GM12878 (cell line): Measurements from ENCODE around the gene HBA1. TPM values are rescaled to one million over a fixed set of nuclear protein-coding genes. Genes with fewer than 3 reads are reported as not detected.

ENCODE experiments used
- polyA plus RNA-seq, 11 experiments: library from polyadenylated mRNA; depleted of rRNA in 4 of 11; unstranded in 6 of 11; stranded (reverse) in 5 of 11; fragments of >200 nt; fragmentation: Nextera tagmentation in 4 of 11; fragmentation: Illumina TruSeq in 1 of 11; extraction: Ambion mirVana in 4 of 11; extraction: Trizol in 1 of 11; gene quantifications; 1 replicate in 1 of 11; 2 replicates in 10 of 11; pipeline versions ENCODE4 v1.2.1 to v1.2.3, GENCODE V29; 2011 to 2016; ENCODE audit warnings: inconsistent platforms in 2 of 11, missing spikeins in 2 of 11, low read depth in 1 of 11
- small RNA-seq: library from RNA; depleted of rRNA; stranded (forward); fragments of <200 nt; gene quantifications from one replicate; pipeline ENCODE3, GENCODE V24; 2014
- total RNA-seq, 4 experiments: library from RNA; depleted of rRNA in 3 of 4; stranded (reverse); fragments of >200 nt in 3 of 4; fragmentation: Illumina TruSeq in 1 of 4; extraction: Trizol in 1 of 4; gene quantifications; 2 replicates each; pipeline versions ENCODE4 v1.2.1 to v1.2.3, GENCODE V29; 2013 to 2021

The HBA1 gene
- total and polyA plus RNA-seq, 10 of the 15 experiments (the other 5 are each of a cell fraction or from before 2014, with no cell fraction given): 0.28 to 3.5 (median 0.83) TPM; not detected in 5

Small RNAs within 50 kb of the gene (small RNA-seq; reads per million reads assigned to genes)
- not detected for gene RF00019

Other genes with a start within 250 kb of the HBA1 start
Only the 7 nearest of the 20 such genes appear.
- gene NPRL3, start 38.0 kb upstream of the HBA1 start, total RNA-seq (2014; rRNA removed): 8.4 and 9.5 TPM in 2 replicates
- 5.3 and 5.5 TPM in 2 replicates for gene NPRL3, start 38.0 kb upstream of the HBA1 start, total RNA-seq (2014; rRNA removed; fragmentation: Illumina TruSeq; extraction: Trizol)
- gene NPRL3, start 38.0 kb upstream of the HBA1 start, total RNA-seq (2021): 37.3 and 42.8 TPM in 2 replicates
- 2.3 and 5.2 TPM in 2 replicates for gene NPRL3, start 38.0 kb upstream of the HBA1 start, polyA plus RNA-seq (2011; rRNA removed)
- gene NPRL3, start 38.0 kb upstream of the HBA1 start, polyA plus RNA-seq (2014; fragmentation: Illumina TruSeq; extraction: Trizol): 7.4 and 19.5 TPM in 2 replicates
- gene NPRL3, start 38.0 kb upstream of the HBA1 start, polyA plus RNA-seq (2014; fragmentation: Nextera tagmentation; extraction: Ambion mirVana): 1 to 10 TPM in 1 of 2 experiments, under 1 TPM in 1; 0.93 to 1.7 TPM
- gene NPRL3, start 38.0 kb upstream of the HBA1 start, polyA plus RNA-seq (2014; rRNA removed): 18.3 and 26.3 TPM in 2 replicates
- 10 to 100 TPM; 21.7 to 22.6 TPM for gene NPRL3, start 38.0 kb upstream of the HBA1 start, polyA plus RNA-seq (2016; fragmentation: Nextera tagmentation; extraction: Ambion mirVana)
- gene HBZ, start 24.0 kb upstream of the HBA1 start, total RNA-seq (2014; rRNA removed): not detected in 2 replicates
- not detected in 2 replicates for gene HBZ, start 24.0 kb upstream of the HBA1 start, total RNA-seq (2014; rRNA removed; fragmentation: Illumina TruSeq; extraction: Trizol)
- 0.49 TPM in 1 of 2 replicates, not detected in the other for gene HBZ, start 24.0 kb upstream of the HBA1 start, total RNA-seq (2021)
- gene HBZ, start 24.0 kb upstream of the HBA1 start, polyA plus RNA-seq (2011; rRNA removed): not detected in 2 replicates
- gene HBZ, start 24.0 kb upstream of the HBA1 start, polyA plus RNA-seq (2014; fragmentation: Illumina TruSeq; extraction: Trizol): not detected in 2 replicates
- gene HBZ, start 24.0 kb upstream of the HBA1 start, polyA plus RNA-seq (2014; fragmentation: Nextera tagmentation; extraction: Ambion mirVana): not detected
- not detected in 2 replicates for gene HBZ, start 24.0 kb upstream of the HBA1 start, polyA plus RNA-seq (2014; rRNA removed)
- not detected for gene HBZ, start 24.0 kb upstream of the HBA1 start, polyA plus RNA-seq (2016; fragmentation: Nextera tagmentation; extraction: Ambion mirVana)
- gene HBM, start 10.7 kb upstream of the HBA1 start, total RNA-seq (2014; rRNA removed): not detected in 2 replicates
- not detected in 2 replicates for gene HBM, start 10.7 kb upstream of the HBA1 start, total RNA-seq (2014; rRNA removed; fragmentation: Illumina TruSeq; extraction: Trizol)
- not detected in 2 replicates for gene HBM, start 10.7 kb upstream of the HBA1 start, total RNA-seq (2021)
- not detected in 2 replicates for gene HBM, start 10.7 kb upstream of the HBA1 start, polyA plus RNA-seq (2011; rRNA removed)
- not detected in 2 replicates for gene HBM, start 10.7 kb upstream of the HBA1 start, polyA plus RNA-seq (2014; fragmentation: Illumina TruSeq; extraction: Trizol)
- gene HBM, start 10.7 kb upstream of the HBA1 start, polyA plus RNA-seq (2014; fragmentation: Nextera tagmentation; extraction: Ambion mirVana): not detected
- gene HBM, start 10.7 kb upstream of the HBA1 start, polyA plus RNA-seq (2014; rRNA removed): 0.23 TPM in 1 of 2 replicates, not detected in the other
- not detected for gene HBM, start 10.7 kb upstream of the HBA1 start, polyA plus RNA-seq (2016; fragmentation: Nextera tagmentation; extraction: Ambion mirVana)
- not detected in 2 replicates for gene HBA2, start 3.8 kb upstream of the HBA1 start, total RNA-seq (2014; rRNA removed)
- not detected in 2 replicates for gene HBA2, start 3.8 kb upstream of the HBA1 start, total RNA-seq (2014; rRNA removed; fragmentation: Illumina TruSeq; extraction: Trizol)
- gene HBA2, start 3.8 kb upstream of the HBA1 start, total RNA-seq (2021): 0.48 and 0.92 TPM in 2 replicates
- 0.30 TPM in 1 of 2 replicates, not detected in the other for gene HBA2, start 3.8 kb upstream of the HBA1 start, polyA plus RNA-seq (2011; rRNA removed)
- not detected in 2 replicates for gene HBA2, start 3.8 kb upstream of the HBA1 start, polyA plus RNA-seq (2014; fragmentation: Illumina TruSeq; extraction: Trizol)
- gene HBA2, start 3.8 kb upstream of the HBA1 start, polyA plus RNA-seq (2014; fragmentation: Nextera tagmentation; extraction: Ambion mirVana): not detected
- gene HBA2, start 3.8 kb upstream of the HBA1 start, polyA plus RNA-seq (2014; rRNA removed): 0.25 TPM in 1 of 2 replicates, not detected in the other
- gene HBA2, start 3.8 kb upstream of the HBA1 start, polyA plus RNA-seq (2016; fragmentation: Nextera tagmentation; extraction: Ambion mirVana): under 1 TPM in 1 of 2 experiments, not detected in 1; 0.96 TPM
- gene HBQ1, start 3.8 kb downstream of the HBA1 start, total RNA-seq (2014; rRNA removed): not detected in 2 replicates
- not detected in 2 replicates for gene HBQ1, start 3.8 kb downstream of the HBA1 start, total RNA-seq (2014; rRNA removed; fragmentation: Illumina TruSeq; extraction: Trizol)
- not detected in 2 replicates for gene HBQ1, start 3.8 kb downstream of the HBA1 start, total RNA-seq (2021)
- not detected in 2 replicates for gene HBQ1, start 3.8 kb downstream of the HBA1 start, polyA plus RNA-seq (2011; rRNA removed)
- not detected in 2 replicates for gene HBQ1, start 3.8 kb downstream of the HBA1 start, polyA plus RNA-seq (2014; fragmentation: Illumina TruSeq; extraction: Trizol)
- gene HBQ1, start 3.8 kb downstream of the HBA1 start, polyA plus RNA-seq (2014; fragmentation: Nextera tagmentation; extraction: Ambion mirVana): not detected
- not detected in 2 replicates for gene HBQ1, start 3.8 kb downstream of the HBA1 start, polyA plus RNA-seq (2014; rRNA removed)
- not detected for gene HBQ1, start 3.8 kb downstream of the HBA1 start, polyA plus RNA-seq (2016; fragmentation: Nextera tagmentation; extraction: Ambion mirVana)
- 40.7 and 41.4 TPM in 2 replicates for gene LUC7L, start 52.8 kb downstream of the HBA1 start, total RNA-seq (2014; rRNA removed)
- 35.9 and 40.1 TPM in 2 replicates for gene LUC7L, start 52.8 kb downstream of the HBA1 start, total RNA-seq (2014; rRNA removed; fragmentation: Illumina TruSeq; extraction: Trizol)
- 50.7 and 59.6 TPM in 2 replicates for gene LUC7L, start 52.8 kb downstream of the HBA1 start, total RNA-seq (2021)
- gene LUC7L, start 52.8 kb downstream of the HBA1 start, polyA plus RNA-seq (2011; rRNA removed): 47.4 and 57.4 TPM in 2 replicates
- 27.9 and 32.1 TPM in 2 replicates for gene LUC7L, start 52.8 kb downstream of the HBA1 start, polyA plus RNA-seq (2014; fragmentation: Illumina TruSeq; extraction: Trizol)
- 10 to 100 TPM in 1 of 2 experiments, 1 to 10 TPM in 1; 2.3 to 10.9 TPM for gene LUC7L, start 52.8 kb downstream of the HBA1 start, polyA plus RNA-seq (2014; fragmentation: Nextera tagmentation; extraction: Ambion mirVana)
- gene LUC7L, start 52.8 kb downstream of the HBA1 start, polyA plus RNA-seq (2014; rRNA removed): 56.9 and 58.9 TPM in 2 replicates
- gene LUC7L, start 52.8 kb downstream of the HBA1 start, polyA plus RNA-seq (2016; fragmentation: Nextera tagmentation; extraction: Ambion mirVana): 10 to 100 TPM; 52.3 to 58.9 TPM
- gene FAM234A, start 58.1 kb downstream of the HBA1 start, total RNA-seq (2014; rRNA removed): 15.1 and 17.2 TPM in 2 replicates
- 12.8 and 14.0 TPM in 2 replicates for gene FAM234A, start 58.1 kb downstream of the HBA1 start, total RNA-seq (2014; rRNA removed; fragmentation: Illumina TruSeq; extraction: Trizol)
- gene FAM234A, start 58.1 kb downstream of the HBA1 start, total RNA-seq (2021): 37.2 and 41.4 TPM in 2 replicates
- gene FAM234A, start 58.1 kb downstream of the HBA1 start, polyA plus RNA-seq (2011; rRNA removed): 3.3 and 6.5 TPM in 2 replicates
- gene FAM234A, start 58.1 kb downstream of the HBA1 start, polyA plus RNA-seq (2014; fragmentation: Illumina TruSeq; extraction: Trizol): 11.6 and 17.3 TPM in 2 replicates
- gene FAM234A, start 58.1 kb downstream of the HBA1 start, polyA plus RNA-seq (2014; fragmentation: Nextera tagmentation; extraction: Ambion mirVana): 1 to 10 TPM; 1.6 TPM
- gene FAM234A, start 58.1 kb downstream of the HBA1 start, polyA plus RNA-seq (2014; rRNA removed): 28.5 and 30.5 TPM in 2 replicates
- 10 to 100 TPM; 36.9 to 37.6 TPM for gene FAM234A, start 58.1 kb downstream of the HBA1 start, polyA plus RNA-seq (2016; fragmentation: Nextera tagmentation; extraction: Ambion mirVana)